HG03196 (cell line): Measurements from ENCODE around the gene PKHD1.

Experiments used
- ATAC-seq: cut with Tn5 transposase; IDR thresholded peaks from one replicate; pipeline ENCODE4 v1.9.1; 2021; ENCODE audit not compliant: unreplicated experiment

The PKHD1 gene

DNA sequence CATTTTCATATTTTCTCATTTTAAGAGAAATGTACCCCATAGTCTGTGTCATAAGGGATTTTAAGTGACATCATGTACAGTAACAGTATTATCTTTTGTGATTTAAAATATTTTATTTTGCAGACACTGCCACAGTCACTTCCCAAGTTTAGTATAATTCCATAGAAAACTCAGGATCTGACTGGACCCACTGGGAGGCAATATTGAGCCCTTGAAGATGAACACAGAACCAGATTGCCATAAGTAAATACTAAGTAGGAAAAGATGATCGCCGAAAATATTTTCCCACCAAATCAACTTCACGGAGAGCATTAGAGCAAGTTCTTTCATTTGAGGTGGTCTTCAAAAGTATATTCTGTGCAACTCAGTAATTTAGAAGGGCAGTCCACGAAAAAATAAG, 17.6 kb upstream of the PKHD1 start:
- ATAC-seq, result no peak

DNA sequence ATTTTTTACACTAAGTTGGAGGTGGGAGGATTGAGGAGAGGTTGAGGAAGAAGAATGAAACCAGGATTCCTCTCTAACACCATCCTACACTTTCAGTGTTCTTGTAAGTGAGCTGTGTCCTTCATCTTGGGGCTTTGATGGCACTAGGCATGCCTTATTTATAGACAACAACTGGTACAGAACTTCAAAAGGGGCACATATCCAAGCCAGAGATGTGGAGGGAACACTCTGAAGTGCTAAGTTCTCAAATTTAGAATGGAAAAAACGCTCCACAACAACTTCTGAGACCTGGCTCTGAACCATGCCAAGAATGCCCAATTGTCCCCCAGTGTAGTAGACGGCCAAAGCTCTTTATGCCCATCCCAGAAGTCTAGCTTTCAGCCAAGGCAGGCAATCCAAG, 16.2 kb upstream of the PKHD1 start:
- no peak for ATAC-seq

DNA sequence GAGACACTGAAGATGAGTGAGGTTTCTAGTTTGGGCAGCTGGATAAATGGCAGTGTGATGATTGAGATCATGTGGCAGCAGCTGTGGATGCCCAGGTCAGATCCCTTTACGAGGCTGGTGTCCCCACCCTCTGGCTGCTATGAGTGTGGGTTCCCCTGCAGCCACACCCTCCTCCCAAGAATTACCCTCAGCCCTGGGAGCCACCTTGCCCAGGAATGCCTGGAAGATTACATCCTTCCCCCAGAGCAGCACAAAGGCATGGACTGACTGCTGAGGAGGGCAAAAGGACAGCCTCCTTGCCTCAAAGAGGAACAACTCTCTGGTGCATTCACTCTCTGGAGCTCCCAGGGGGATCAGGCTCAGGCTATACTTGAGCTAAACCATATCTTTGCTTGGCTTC, 15.0 kb upstream of the PKHD1 start:
- ATAC-seq, result no peak

DNA sequence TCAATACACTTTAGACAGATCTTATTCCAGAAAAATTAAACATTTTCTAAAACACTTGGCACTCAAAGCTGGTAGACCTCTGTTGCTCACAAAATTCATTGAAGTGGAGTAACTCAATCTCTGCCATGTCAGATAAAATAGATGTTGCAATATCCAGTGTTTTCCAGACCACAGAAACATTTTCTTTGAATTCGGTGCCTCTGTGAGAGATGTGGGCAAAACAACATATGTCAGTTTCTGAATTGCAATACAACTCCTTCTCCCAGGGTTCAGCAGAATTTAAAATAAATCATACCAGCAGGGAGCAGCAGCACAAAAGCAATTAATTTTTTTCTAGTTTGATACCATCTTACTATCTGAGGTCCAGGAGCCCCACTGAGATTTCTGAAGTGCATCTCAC, 11.3 kb upstream of the PKHD1 start:
- ATAC-seq, result no peak

- ATAC-seq, result no peak
Observed at GRCh38 chr6:52089758-52090348, 2.4 kb upstream of the PKHD1 start.

- no peak for ATAC-seq
Observed at GRCh38 chr6:52086741-52087140, 672 bp downstream of the PKHD1 start.

DNA sequence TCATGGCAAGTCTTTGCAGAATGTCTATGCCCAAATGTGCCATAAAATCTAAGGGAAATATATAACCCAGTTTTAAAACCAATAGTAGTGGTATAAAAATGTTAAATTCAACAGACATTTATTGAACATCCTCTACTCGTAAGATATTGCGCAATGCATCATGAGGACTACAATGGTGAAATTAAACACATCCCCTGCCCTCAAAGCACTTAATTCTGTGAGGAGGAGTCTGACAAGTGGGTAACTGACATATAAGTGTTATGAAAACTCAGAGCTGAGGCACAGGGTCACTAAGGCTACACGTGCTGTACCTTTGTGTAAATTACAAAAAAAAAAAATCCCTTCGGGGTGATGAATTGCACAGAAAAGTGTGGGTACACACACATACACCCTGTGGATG, 6.2 kb downstream of the PKHD1 start:
- ATAC-seq, result no peak

DNA sequence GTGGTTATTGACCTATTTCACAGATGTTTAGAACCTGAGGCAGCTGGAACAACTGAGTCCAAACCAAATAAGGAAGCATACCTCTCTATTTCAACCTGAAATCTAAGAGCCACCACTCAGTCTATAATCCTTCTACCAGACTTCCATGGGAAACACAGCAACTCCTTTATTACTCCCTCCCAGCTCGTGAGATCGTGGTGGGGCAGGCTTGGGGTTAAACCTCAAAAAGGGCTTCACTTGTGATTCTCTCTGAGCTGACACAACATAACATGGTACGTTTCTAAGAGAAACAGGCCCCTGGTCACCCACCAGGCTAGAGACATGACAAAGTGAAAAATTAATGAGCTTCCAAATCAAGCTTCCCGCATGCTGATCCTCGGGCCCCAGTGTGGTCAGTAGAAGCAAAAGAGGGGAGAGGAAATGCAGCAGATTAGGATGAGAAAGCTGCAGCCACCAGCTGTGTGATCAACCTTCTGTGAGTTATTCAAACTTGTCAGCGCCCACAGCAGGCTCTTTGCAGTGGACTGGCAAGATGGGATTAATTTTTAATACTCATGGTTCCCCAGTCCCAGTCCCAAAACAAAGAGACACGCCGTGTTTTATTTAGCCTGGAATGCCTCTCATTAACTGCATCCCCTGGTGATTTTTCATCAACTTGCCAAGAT, 9.3 kb downstream of the PKHD1 start:
- no peak for ATAC-seq

DNA sequence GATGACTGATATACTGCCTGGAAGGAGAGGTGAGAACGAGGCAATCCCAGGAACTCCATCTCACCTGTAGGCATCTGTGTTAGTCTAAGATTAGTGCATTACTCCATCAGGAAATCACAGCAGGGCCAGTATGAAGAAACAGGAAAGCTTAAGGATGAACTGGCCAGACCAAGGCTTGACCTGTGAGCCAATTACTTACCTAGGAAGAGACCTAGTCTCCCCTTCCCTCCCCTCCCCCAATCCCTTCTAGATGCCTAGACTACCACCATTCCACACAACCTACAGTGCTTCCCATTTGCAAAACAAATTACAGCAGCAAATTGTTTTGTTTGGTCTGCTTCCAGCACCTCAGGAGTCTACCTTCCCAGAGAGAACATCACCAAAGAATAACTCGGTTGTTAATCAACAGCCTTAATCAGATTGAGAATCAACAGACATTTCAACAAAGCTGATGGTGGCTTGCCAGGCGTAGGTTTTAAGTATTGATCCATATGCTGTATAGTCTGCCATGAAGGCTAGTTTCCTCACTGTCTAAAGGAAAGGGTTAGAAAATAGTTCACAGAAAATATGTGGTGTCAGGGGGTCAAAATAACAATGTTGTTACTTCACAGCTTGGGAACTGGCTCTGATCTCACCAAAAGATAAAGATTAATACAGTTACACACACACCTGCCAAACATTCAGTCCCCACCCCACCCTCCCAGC, 10.1 kb downstream of the PKHD1 start:
- ATAC-seq, result no peak

- no peak for ATAC-seq
Observed at GRCh38 chr6:52076791-52077179, 10.6 kb downstream of the PKHD1 start.

DNA sequence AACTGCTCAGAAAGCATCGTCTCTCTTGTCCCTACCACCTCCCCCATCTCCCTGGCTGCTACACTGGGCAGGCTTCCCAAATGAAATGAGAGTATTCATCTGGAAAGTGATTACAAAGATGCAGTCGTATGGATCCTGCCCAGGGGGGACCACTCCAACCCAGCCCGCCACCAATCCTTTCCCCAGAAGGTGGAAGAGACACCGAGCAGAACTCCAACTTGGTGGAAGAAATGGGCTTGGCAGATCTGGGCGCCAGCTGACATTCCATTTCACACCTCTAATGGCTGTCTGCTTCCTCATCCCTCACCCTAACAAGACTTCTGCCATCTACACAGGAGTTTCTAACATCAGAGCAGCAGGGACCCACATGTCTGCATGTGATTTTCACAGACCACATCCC, 12.7 kb downstream of the PKHD1 start:
- ATAC-seq, result no peak

DNA sequence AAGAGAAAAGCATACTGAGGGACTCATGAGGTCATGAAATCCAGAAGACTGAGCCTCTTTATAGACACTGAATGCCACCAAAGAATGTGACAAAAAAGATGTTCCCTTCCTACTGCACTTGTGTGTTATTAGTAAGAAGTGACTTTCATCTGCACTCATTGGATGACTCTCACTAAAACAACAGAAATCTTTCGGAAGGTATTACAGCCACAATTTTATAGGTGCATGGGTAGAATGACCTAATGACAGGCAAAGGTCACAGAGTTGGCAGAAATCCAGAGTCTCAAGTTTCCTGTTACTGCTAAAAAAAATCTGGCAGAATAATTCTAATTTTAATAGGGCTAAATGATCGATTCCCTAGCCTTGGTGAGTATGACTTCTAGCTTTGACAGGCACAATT, 13.3 kb downstream of the PKHD1 start:
- no peak for ATAC-seq

GRCh38 chr6:52065621-52066020, 21.8 kb downstream of the PKHD1 start:
- no peak for ATAC-seq

DNA sequence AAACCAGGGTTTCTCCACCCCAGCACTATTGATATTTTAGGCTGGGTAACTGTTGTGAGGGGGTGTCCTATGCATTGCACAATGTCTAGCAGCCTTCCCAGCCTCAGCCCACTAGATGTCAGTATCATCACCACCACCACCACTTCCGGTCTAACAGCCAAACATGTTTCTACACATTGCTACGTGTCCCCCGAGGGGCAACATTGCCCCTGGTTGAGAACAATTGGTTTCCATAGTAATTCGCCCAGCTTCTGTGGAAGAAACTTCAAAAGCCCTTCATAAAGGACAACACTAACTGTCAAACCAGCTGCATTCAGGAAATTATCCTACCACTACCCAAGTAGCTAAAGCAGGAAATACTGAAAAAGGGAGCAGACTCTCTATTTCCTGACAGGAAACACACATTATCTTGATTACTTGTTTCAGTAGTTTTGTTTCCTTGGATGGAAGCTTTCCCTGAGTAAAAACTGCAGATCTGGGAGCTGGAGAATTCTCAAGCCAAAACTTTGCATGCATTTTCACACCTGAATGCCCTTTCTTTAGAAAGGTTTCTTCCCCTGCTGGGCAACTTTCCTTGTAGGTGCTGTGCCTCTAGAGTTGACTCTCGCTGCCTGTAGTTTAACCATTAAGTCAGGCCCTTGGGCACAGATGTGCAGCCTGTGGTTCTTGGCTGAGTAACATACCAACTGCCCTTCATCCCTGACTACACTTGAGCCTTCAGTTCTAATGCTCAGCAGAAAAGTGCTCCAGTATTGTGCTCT, 23.6 kb downstream of the PKHD1 start:
- ATAC-seq, result peak; percentile 99

DNA sequence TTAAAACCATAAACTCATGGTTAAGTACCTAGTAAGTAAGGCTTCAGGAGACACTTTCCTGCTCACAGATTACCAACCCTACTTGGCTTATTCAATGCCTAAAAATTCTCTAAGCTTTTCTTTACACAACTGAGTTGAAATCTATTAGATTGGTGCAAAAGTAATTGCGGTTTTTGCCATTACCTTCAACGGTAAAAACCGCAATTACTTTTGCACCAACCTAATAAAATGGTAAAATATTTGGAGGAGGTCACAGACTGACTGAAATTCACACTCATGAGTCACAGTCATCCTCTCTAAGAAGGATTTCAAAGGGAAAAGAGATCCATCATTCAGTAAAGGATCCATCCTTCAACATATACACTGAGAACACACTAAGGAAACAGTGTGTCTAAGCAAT, 25.9 kb downstream of the PKHD1 start:
- no peak for ATAC-seq

GRCh38 chr6:52059821-52060220, 27.6 kb downstream of the PKHD1 start:
- no peak for ATAC-seq

DNA sequence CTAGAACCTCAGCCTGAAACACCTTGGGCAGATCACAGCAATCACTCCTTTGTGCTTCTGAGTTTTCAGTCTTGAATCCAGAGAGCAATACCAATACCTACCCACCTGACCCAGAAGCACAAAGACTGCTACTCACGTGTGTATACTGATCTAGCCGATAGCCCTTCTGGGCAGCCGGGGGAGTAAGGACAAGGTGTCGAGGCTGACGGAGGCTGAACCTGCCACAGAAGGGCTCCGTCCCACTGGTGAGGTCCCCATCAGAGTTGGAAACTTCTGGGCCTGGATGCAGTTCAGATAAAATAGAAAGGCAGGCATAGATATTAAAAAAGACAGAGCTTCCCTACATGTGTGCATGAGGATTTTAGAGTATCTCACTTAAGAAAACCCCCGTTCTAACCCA, 32.0 kb downstream of the PKHD1 start:
- ATAC-seq, result no peak

DNA sequence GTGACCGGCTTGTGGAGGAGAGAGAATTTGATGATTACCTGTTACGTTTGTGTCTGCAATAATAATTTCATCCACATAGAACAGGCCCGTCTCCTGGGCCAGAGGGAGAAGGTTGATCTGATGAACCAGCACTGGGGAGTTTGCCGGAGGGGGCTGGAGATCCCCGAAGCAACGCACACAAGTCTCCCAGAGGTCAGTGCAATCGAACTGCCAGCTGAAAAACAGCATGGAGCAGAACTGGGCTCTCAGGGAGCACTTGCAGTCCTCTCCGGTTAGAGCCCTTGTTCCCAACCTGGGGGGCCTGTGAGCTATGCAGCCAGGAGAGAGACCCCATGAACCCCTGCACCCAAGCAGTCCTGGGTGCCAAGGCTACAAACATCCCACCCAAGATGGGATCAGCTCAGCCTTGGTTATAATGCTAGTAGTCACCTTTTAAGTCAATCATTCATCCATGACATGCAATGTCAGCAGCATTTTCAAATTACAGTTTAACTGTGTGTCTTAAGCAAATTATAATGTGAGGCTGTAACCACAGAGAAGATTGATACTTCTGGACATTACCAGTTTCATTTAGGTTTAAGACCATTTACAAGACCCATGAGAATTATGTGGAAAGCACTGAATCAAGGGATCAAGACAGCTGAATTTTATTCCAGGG, 34.2 kb downstream of the PKHD1 start:
- ATAC-seq, result no peak

DNA sequence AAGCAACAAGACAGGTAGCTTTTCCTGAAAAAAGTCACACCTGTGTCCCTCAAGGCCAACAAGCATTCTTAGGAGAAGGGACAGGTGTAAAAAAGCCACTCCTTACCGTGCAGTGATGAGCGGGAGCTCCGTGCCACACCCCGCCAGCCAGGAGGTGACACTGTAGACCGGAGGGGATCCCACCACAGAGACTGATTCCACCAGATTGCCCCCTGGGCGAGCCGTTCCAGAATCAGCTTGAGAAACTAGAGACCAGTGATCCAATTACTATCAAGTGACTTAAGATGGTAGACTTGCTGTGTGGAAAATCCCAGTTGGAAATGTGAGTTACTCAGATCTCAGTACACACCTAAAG, 37.4 kb downstream of the PKHD1 start:
- no peak for ATAC-seq

GRCh38 chr6:52049252-52050050, 38.0 kb downstream of the PKHD1 start:
- no peak for ATAC-seq

DNA sequence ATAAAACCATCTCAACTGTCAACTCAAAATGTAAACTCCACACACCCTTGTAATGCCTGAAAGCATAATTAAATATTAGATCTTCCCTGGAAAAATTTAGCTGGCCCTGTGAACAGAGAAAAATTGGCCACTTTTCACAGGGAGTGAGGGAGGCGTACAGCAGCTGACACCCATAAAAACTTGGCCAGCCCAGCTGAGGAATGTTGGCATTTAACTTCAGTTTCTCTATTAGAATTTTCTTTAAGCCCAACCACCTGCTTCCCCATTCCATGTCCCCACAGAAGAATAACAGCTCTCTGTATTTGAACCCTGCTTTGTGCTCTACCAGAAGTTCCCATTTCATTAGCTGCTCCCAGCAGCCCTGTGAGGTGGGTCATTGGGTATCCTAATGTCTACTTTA, 41.0 kb downstream of the PKHD1 start:
- no peak for ATAC-seq
